ENCODE results near the gene TMEM51. TPM values are rescaled to one million over a fixed set of nuclear protein-coding genes. Genes with fewer than 3 reads are reported as not detected.
A peak's percentile ranks its signal among the peaks of the same experiment; 100 is the strongest.

TMEM51 gene
- 1 to 10 TPM; 4.3 to 6.4 TPM for total RNA-seq
- long read RNA-seq, donor 1, partial matches to known transcripts, result 0 of 2 reads
- long read RNA-seq, donor 1, other reads (novel, unspliced or antisense), result 2 of 2 reads
- long read RNA-seq, donor 2, partial matches to known transcripts, result 0 of 2 reads
- long read RNA-seq, donor 2, other reads (novel, unspliced or antisense), result 1 of 2 reads

DNA sequence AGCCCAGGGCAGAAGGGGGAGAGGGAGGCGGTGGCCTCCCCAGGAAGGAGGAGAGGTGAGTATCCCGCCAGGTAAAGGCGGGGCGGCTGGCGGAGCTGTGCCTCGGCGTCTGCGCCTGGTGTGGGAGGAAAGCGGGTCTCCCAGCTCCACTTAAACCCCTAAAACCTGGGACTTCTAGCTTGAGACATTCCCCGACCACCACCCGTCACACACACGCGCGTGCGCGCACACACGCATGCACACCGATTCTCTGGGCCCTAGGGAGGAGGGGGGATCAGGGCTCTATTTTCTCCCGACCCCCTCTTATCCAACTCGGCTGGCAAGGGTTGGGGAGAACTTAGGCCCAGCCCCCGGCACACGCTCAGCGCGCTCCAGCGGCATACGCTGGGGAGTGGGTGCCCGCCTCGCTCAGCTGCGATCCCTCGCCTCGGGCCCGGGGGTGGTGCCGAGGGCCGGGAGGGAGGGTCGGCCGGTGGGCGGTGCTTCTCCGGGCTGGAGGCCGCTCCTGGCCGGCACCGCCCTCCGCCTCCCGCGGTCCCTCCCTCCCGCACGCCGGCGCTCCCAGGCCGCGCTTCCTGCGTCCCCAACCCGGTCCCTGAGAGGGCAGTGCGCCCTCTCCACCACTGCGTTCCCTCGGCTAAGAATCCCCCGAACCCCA is at the start of gene TMEM51:
Gene TMEM51 (plus strand): TSS at position 564 of the 658 bp plus-strand sequence. CDS start 61,341 bp downstream, outside the sequence.
- intact Hi-C loops (cut with DNase I), result loop anchor here in 1 of 2 donors (5.0 kb wide), 1 partner anchor 119 kb away; no protein-coding TSS in a partner anchor
- peak; percentile 84 for DNase-seq (ENCODE audit: low spot score)

- DNase-seq (ENCODE audit: low spot score), result peak; percentile 65
- intact Hi-C loops (cut with DNase I), result no loop called here
These were observed 49.6 kb upstream of the TMEM51 start for GRCh38 chr1:15103906-15104305.

DNA sequence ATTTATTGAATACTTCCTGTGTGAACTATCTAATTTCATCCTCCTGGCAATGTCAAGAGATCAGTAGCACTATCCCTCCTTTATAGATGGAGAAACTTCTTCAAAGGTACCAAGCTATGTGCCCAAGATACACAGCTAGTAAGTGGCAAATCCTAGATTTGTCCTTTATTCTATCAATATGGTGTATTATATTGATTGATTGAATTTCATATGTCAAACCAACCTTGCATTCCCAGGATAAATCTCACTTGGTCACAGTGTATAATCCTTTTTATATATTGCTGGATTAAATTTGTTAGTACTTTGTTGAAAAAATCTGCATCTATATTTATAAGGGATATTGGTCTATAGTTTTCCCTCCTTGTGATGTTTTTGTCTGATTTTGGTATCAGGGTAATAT is 48.8 kb upstream of the TMEM51 start:
- intact Hi-C loops (cut with DNase I), result no loop called here
- no peak for DNase-seq (ENCODE audit: low spot score)

- peak; percentile 58 for DNase-seq (ENCODE audit: low spot score)
- intact Hi-C loops (cut with DNase I), result no loop called here
These were observed 46.9 kb upstream of the TMEM51 start for GRCh38 chr1:15106608-15107007.

DNA sequence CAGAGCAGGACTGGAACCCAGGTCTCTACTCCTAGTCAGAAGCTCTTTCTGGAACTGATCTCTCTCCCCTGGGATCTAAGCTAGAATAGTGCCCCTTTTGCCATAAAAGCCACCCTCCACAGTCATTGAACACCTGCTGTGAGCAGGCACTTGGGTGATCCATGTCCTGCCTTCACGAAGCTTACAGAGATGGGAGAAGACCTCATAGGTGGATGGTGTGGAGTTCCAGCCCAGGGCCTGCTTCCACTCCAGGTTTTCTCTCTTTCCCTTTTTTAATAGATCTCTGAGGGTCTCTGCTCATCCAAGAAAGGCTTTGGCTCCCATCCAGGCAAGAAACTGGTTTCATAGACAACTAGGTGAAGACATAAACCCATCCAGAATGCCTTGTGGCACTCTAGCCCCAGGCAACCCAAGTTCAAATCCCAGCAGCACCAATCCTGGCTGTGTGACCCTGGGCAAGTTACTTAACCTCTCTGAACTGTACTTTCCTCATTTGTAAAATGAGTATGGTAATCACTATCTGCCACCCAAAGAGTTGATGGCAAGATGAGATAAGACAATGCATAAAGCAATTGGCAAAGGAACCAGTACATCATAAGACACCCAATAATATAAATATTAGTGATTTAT is 46.4 kb upstream of the TMEM51 start:
- intact Hi-C loops (cut with DNase I), result no loop called here

DNA sequence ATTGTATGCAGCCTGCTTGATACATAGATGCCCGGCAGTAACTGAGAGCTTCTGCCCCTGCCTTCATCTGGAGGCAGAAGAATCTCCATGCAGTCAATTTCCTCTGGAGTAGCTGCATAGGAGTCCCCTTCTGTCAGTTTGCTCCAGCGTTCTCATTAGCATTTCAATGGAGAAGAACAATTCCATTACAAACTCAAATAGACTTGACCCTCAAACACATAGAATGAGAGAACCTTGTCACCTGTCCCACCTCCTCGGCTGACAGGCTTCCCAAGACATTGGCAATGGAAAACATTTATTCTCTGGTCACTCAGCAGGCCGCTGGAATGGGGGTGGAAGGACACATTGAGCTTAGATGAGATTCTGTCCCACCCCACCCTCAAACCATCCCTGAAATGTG is 45.6 kb upstream of the TMEM51 start:
- intact Hi-C loops (cut with DNase I), result no loop called here
- DNase-seq (ENCODE audit: low spot score), result no peak

More for the DNA sequence above, 46.4 kb upstream of the TMEM51 start:
- DNase-seq (ENCODE audit: low spot score), result peak; percentile 36

DNA sequence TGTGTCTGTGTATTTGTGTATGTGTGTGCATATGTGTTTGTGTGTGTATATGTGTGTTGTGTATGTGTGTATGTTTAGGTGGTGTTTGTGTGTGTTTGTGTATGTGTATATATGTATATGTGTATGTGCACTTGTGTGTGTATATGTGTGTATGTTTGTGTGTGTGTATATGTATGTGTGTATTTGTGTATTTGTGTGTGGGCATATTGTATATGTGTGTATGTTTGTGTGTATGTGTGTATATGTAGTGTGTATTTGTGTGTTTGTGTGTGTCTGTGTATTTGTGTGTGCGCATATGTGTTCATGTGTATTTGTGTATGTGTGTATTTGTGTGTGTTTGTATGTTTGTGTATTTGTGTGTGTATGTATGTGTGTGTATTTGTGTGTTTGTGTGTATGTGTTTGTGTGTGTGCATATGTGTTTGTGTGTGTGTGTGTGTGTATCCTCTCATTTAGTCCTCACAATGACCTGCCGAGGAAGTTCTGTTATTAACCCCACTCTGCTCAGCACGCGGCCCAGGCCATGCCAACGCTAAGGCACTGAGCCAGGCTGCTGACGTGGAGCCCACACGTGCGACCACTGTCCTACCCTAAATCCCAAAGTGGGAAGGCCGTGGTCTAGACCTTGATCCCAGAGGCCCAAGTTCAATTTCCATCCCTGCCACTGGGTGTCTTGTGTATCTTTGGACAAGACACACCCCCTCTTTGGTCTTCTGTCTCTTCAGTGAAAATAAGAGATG is 43.2 kb upstream of the TMEM51 start:
- intact Hi-C loops (cut with DNase I), result no loop called here
- peak; percentile 50 for DNase-seq (ENCODE audit: low spot score)

DNA sequence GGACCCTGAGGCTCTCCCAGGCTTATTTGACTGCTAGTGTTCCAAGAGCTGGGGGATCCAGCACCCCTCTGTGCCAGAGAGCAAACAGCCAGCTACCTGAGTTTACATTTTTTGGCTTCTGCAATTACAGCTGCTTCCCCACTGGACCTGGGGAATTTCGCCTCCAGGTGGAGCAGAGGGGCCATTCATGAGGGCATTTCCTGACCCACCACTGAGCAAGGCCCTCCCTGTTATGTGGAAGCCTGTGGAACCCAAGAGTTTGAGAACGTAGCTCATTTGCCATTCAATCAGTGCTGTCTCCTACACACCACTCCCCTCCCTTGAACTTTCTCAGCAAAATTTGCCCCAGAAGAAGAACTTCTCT is 42.7 kb upstream of the TMEM51 start:
- DNase-seq (ENCODE audit: low spot score), result peak; percentile 52
- intact Hi-C loops (cut with DNase I), result no loop called here

- DNase-seq (ENCODE audit: low spot score), result no peak
- intact Hi-C loops (cut with DNase I), result no loop called here
These were observed 40.4 kb upstream of the TMEM51 start for GRCh38 chr1:15113146-15113545.

DNA sequence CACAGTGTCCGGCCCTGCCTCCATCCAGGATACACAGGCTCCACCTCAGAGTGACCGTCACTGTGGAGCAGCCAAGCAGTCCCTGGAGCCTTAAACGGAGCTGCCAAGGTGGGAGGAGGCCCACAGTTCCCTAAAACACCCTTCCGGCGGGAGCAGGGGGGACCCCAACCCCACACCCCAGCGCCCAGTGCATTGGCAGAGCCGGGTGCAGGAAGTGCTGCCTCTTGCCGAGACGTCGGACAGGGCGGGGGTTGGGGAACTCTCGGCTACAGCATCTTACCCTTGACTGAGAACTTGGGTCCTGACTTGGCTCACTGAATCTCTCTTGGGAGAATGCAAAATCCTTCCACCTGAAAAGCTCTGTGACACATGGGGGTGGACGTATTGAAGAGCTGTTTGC is 38.7 kb upstream of the TMEM51 start:
- DNase-seq (ENCODE audit: low spot score), result no peak
- intact Hi-C loops (cut with DNase I), result loop anchor here in 1 of 2 donors (1.0 kb wide), 1 partner anchor 25 kb away; no protein-coding TSS in a partner anchor

DNA sequence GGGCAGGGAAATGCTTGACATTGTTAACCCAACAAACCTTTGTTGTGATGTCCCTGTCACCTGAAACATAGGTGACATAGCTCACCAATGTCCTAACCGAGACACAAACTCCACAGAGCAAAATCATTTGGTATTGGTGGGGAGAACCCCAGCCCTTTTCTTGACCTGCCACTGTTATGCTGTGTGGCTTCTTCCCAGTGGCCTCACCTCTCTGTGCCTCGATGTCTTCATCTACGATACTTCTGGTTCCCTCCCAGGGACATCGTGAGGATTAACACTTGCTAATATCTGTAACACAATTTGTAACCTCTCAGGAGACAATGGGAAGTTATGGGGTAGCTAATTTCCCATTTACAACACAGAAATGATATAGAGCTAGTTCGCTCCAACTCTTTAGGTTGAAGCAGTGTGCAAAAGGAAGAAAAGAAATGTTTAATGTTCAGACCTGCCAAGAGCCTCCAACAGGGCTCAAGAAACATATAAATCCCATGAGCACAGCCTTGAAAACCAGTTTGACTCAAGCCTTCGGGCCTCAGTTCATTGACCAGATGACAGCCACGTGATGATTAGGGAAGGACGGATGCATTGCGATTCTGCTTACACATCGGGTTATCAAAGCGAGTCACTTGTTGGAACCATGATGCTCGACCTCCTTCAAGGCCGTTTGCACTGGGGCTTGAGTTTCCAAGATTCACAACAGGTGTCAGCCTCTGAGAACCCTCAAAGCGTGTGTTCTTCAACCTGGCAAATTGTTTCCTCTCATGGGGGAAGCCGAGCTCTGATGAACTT is 37.8 kb upstream of the TMEM51 start:
- intact Hi-C loops (cut with DNase I), result loop anchor here in 1 of 2 donors (1.0 kb wide), 1 partner anchor 25 kb away; no protein-coding TSS in a partner anchor
- no peak for DNase-seq (ENCODE audit: low spot score)

GRCh38 chr1:15116966-15117365 is 36.6 kb upstream of the TMEM51 start:
- intact Hi-C loops (cut with DNase I), result no loop called here
- DNase-seq (ENCODE audit: low spot score), result no peak

GRCh38 chr1:15117671-15118325 is 35.7 kb upstream of the TMEM51 start:
- no peak for DNase-seq (ENCODE audit: low spot score)

DNA sequence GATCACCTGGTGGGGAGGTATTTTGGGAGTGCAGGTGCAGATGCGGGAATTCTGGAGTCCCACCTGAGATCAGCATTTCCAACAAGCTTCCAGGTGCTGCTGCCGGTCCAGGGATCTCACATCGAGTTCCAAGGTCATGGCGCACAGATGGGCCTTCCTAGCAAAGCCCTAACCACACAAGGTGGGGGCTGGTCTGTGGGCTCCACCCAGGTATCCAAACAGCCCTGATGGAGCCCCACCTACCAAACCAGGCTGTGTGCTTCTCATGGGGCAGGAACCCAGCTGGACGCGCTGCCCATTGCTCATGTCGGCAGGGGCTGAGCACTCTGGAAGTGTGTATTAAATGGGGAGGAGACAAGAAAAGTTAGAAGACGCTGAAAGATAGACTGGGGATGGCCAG is 35.0 kb upstream of the TMEM51 start:
- intact Hi-C loops (cut with DNase I), result no loop called here
- DNase-seq (ENCODE audit: low spot score), result peak; percentile 58

More at GRCh38 chr1:15117671-15118325, 35.7 kb upstream of the TMEM51 start:
- intact Hi-C loops (cut with DNase I), result no loop called here

DNA sequence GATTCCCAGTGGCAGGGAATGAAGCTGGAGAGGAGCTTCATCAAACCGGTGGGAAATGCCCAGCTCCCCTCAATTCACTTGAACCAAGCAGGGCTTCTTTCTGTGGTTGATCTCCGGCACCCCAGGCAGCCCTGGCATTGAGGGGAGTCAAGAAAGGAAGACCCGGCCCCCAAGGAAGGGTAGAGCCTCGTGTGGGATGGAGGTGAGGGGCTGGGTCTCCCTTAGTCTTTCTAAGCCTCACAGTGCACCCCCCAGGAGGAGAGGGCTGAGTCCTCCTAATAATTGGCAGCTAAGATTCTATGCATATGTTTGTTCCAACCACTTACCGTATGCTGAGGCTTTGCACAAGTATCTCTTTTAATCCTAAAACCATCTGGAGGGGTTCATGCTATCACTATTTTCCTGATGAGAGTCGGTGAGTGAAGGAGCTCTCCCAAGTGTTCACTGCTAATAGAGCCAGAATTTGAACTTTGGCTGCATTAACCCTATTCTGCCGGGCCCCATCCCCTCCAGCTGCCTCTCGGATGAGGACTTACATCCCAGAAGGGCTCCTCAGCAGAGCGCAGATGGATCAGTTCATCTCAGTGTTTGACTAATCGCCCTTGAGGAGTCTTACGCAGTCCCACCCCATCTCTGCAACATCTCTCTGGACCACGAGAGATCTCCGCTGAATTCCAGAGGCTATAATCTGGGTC is 33.1 kb upstream of the TMEM51 start:
- intact Hi-C loops (cut with DNase I), result no loop called here
- peak; percentile 60 for DNase-seq (ENCODE audit: low spot score)

- DNase-seq (ENCODE audit: low spot score), result peak; percentile 20
- intact Hi-C loops (cut with DNase I), result no loop called here
These were observed 31.2 kb upstream of the TMEM51 start for GRCh38 chr1:15122331-15122730.

- DNase-seq (ENCODE audit: low spot score), result peak; percentile 6
- intact Hi-C loops (cut with DNase I), result no loop called here
These were observed 30.3 kb upstream of the TMEM51 start for GRCh38 chr1:15123270-15123669.

GRCh38 chr1:15123925-15124324 is 29.6 kb upstream of the TMEM51 start:
- intact Hi-C loops (cut with DNase I), result no loop called here
- peak; percentile 38 for DNase-seq (ENCODE audit: low spot score)
